HEK293 (cell line): ENCODE data around the gene SLC35E4.

Source experiments
- CTCF ChIA-PET: fragments of 350-600 bp; formaldehyde crosslinking; extraction: SDS; loops from one replicate; lab custom pipeline; 2021; ENCODE audit warnings: antibody characterized with exemption; lab: Yijun Ruan, JAX
- POLR2A ChIA-PET: fragments of 300-600 bp; formaldehyde crosslinking; extraction: SDS; loops from one replicate; lab custom pipeline; 2020; ENCODE audit warnings: antibody characterized with exemption, inconsistent platforms; lab: Yijun Ruan, JAX
- H3K27ac ChIP-seq: fragments of 200-500 bp; sonication (Bioruptor generic); 2 replicates; pipeline ENCODE4 v1.5.1; 2014; ENCODE audit warnings: low read depth, low read length, control low read depth, inconsistent platforms; ENCODE audit errors: extremely low read depth
- H3K36me3 ChIP-seq, 2 experiments: fragments of 200-500 bp in 1 of 2; sonication (Bioruptor generic) in 1 of 2; 1 replicate in 1 of 2; 2 replicates in 1 of 2; pipeline ENCODE4 v1.5.1; 2014 to 2017; ENCODE audit warnings: inconsistent platforms in 2 of 2, low read length in 2 of 2; ENCODE audit not compliant: control insufficient read depth in 2 of 2, insufficient read depth in 1 of 2
- H3K4me1 ChIP-seq: fragments of 200-500 bp; sonication (Bioruptor generic); 2 replicates; pipeline ENCODE4 v1.5.1; 2014; ENCODE audit warnings: mild to moderate bottlenecking, low read length, inconsistent platforms; ENCODE audit not compliant: control insufficient read depth, insufficient read depth
- H3K4me3 ChIP-seq: 2 replicates; pipeline ENCODE4 v1.5.1; 2011; ENCODE audit warnings: low read depth, mild to moderate bottlenecking, control low read depth, low read length, moderate library complexity
- H3K9me3 ChIP-seq: fragments of 200-500 bp; sonication (Bioruptor generic); 2 replicates; pipeline ENCODE4 v1.5.1; 2014; ENCODE audit warnings: low read depth, low read length, inconsistent platforms; ENCODE audit not compliant: control insufficient read depth, insufficient read depth
- ATF2 ChIP-seq: fragments of 450-650 bp; formaldehyde crosslinking; IDR thresholded peaks from 2 replicates; pipeline ENCODE4 v1.5.1; 2016; ENCODE audit warnings: missing biosample characterization, missing genetic modification characterization, low read depth
- CTCF ChIP-seq: fragments of 450-650 bp; formaldehyde crosslinking; IDR thresholded peaks from 2 replicates; pipeline ENCODE4 v1.5.1; 2016; ENCODE audit warnings: missing biosample characterization, missing genetic modification characterization
- FEZF1 ChIP-seq: fragments of 450-650 bp; formaldehyde crosslinking; IDR thresholded peaks from 2 replicates; pipeline ENCODE4 v1.5.1; 2016; ENCODE audit warnings: missing biosample characterization, missing genetic modification characterization
- GLIS1 ChIP-seq: fragments of 450-650 bp; formaldehyde crosslinking; IDR thresholded peaks from 2 replicates; pipeline ENCODE4 v1.5.1; 2016; ENCODE audit warnings: missing biosample characterization, missing genetic modification characterization
- KLF16 ChIP-seq: fragments of 450-650 bp; formaldehyde crosslinking; IDR thresholded peaks from 2 replicates; pipeline ENCODE4 v1.5.1; 2017; ENCODE audit warnings: missing biosample characterization, missing genetic modification characterization
- KLF7 ChIP-seq: fragments of 450-650 bp; formaldehyde crosslinking; IDR thresholded peaks from 2 replicates; pipeline ENCODE4 v1.5.1; 2016; ENCODE audit warnings: missing biosample characterization, missing genetic modification characterization, borderline replicate concordance
- KLF8 ChIP-seq: fragments of 450-650 bp; formaldehyde crosslinking; IDR thresholded peaks from 2 replicates; pipeline ENCODE4 v1.5.1; 2016; ENCODE audit warnings: missing biosample characterization, missing genetic modification characterization
- SP2 ChIP-seq: fragments of 450-650 bp; formaldehyde crosslinking; IDR thresholded peaks from 2 replicates; pipeline ENCODE4 v1.5.1; 2016; ENCODE audit warnings: missing biosample characterization, missing genetic modification characterization
- SP3 ChIP-seq: fragments of 450-650 bp; formaldehyde crosslinking; IDR thresholded peaks from 2 replicates; pipeline ENCODE4 v1.5.1; 2016; ENCODE audit warnings: missing biosample characterization, missing genetic modification characterization
- YY2 ChIP-seq: fragments of 450-650 bp; formaldehyde crosslinking; IDR thresholded peaks from 2 replicates; pipeline ENCODE4 v1.5.1; 2016; ENCODE audit warnings: missing biosample characterization, missing genetic modification characterization
- ZBTB10 ChIP-seq: fragments of 450-650 bp; formaldehyde crosslinking; IDR thresholded peaks from 2 replicates; pipeline ENCODE4 v1.5.1; 2016; ENCODE audit warnings: missing biosample characterization, missing genetic modification characterization
- ZEB2 ChIP-seq: fragments of 450-650 bp; formaldehyde crosslinking; IDR thresholded peaks from 2 replicates; pipeline ENCODE4 v1.5.1; 2016; ENCODE audit warnings: missing biosample characterization, missing genetic modification characterization
- ZNF24 ChIP-seq: fragments of 450-650 bp; formaldehyde crosslinking; IDR thresholded peaks from 2 replicates; pipeline ENCODE4 v1.5.1; 2016; ENCODE audit warnings: missing biosample characterization, missing genetic modification characterization
- ZNF335 ChIP-seq: fragments of 450-650 bp; formaldehyde crosslinking; conservative IDR thresholded peaks from 2 replicates; pipeline ENCODE4 v1.5.1; 2016; ENCODE audit warnings: missing biosample characterization, missing genetic modification characterization
- ZNF449 ChIP-seq: fragments of 450-650 bp; formaldehyde crosslinking; IDR thresholded peaks from 2 replicates; pipeline ENCODE4 v1.5.1; 2017; ENCODE audit warnings: missing biosample characterization, mild to moderate bottlenecking, missing genetic modification characterization, moderate library complexity
- ZNF561 ChIP-seq: fragments of 450-650 bp; IDR thresholded peaks from 2 replicates; pipeline ENCODE4 v1.5.1; 2018; ENCODE audit warnings: missing biosample characterization, missing genetic modification characterization, borderline replicate concordance
- ZNF596 ChIP-seq: fragments of 450-650 bp; IDR thresholded peaks from 2 replicates; pipeline ENCODE4 v1.5.0; 2018; ENCODE audit warnings: missing biosample characterization, mild to moderate bottlenecking, missing genetic modification characterization, moderate library complexity
- ZNF600 ChIP-seq: fragments of 450-650 bp; formaldehyde crosslinking; IDR thresholded peaks from 2 replicates; pipeline ENCODE4 v1.5.1; 2016; ENCODE audit warnings: missing biosample characterization, missing genetic modification characterization
- ZNF624 ChIP-seq: fragments of 450-650 bp; formaldehyde crosslinking; IDR thresholded peaks from 2 replicates; pipeline ENCODE4 v1.5.1; 2017; ENCODE audit warnings: missing biosample characterization, missing genetic modification characterization
- ZNF629 ChIP-seq: fragments of 450-650 bp; formaldehyde crosslinking; IDR thresholded peaks from 2 replicates; pipeline ENCODE4 v1.5.1; 2017; ENCODE audit warnings: missing biosample characterization, missing genetic modification characterization
- ZNF707 ChIP-seq: fragments of 450-650 bp; formaldehyde crosslinking; IDR thresholded peaks from 2 replicates; pipeline ENCODE4 v1.5.1; 2016; ENCODE audit warnings: missing biosample characterization, missing genetic modification characterization
- TF ChIP-seq, protein P1 (sequence below): fragments of 450-650 bp; formaldehyde crosslinking; IDR thresholded peaks from 2 replicates; pipeline ENCODE4 v1.5.1; 2016; ENCODE audit warnings: missing biosample characterization, missing genetic modification characterization
- TF ChIP-seq, protein P2 (sequence below): fragments of 450-650 bp; formaldehyde crosslinking; IDR thresholded peaks from 2 replicates; pipeline ENCODE4 v1.5.1; 2016; ENCODE audit warnings: missing biosample characterization, missing genetic modification characterization

SLC35E4 gene

DNA sequence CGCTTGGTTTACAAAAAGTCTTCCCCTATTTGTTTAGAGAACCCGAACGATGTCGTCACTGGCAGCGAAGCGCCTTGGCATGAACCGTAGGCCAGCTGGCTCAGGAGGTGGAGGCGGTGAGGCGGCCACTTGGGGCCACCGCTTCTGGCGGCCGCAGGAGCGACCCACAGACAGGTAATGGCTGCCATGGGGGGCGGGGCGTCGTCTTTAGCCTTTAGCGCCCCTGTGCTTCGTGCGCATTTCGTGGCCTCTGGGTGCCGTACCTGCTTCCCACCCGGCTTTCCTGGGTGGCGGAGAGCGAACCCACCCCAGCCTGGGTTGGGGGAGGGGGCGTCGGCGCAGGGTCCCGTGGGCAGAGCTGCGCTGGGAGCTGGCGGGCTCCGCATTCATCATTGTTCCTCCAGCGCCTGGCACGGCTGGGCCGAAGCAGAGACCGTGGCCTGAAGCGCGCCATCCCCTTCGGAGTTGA is 58.6 kb downstream of the SLC35E4 start:
- POLR2A ChIA-PET: interaction anchor here (0.6 to 2.6 kb wide), 4 partner anchors 9 to 59 kb away, joined by 3 to 11 read pairs (median 4); partner anchors contain the start of gene SLC35E4
- Histone ChIP-seq H3K4me1 (peaks cover 4% of the 10 kb centered on the region; the same call in 1 of the 2 replicates), H3K9me3 (no peaks in the 10 kb centered on the region), H3K27ac (peak overlapping the region; percentile 83; the same call in 1 of the 2 replicates), H3K4me3 (peak overlapping the region; percentile 73), H3K36me3 (no peaks in the 10 kb centered on the region)
- CTCF ChIA-PET: interaction anchor here (1.3 to 4.4 kb wide), 2 partner anchors 10 to 60 kb away, joined by 3 to 20 read pairs; partner anchors contain the start of gene SLC35E4
- TF ChIP-seq ZNF596: no peak
- peak; percentile 68; the same call in 1 of the 2 replicates for TF ChIP-seq ZNF561 (tag by site-specific recombination)
- no peak for TF ChIP-seq ZNF707 (tag by site-specific recombination)
- TF ChIP-seq ATF2 (tag by site-specific recombination): peak; percentile 79
- TF ChIP-seq ZNF449 (tag by site-specific recombination): no peak
- peak; percentile 93 for TF ChIP-seq ZBTB10
- peak; percentile 77 for TF ChIP-seq GLIS1
- TF ChIP-seq KLF7 (tag by site-specific recombination): 0 out of 2 replicates have a peak, but pooled peaks have one; percentile 27
- TF ChIP-seq KLF16 (tag by site-specific recombination): peak; percentile 85
- peak; percentile 69 for TF ChIP-seq SP3
- TF ChIP-seq ZNF24 (tag by site-specific recombination): peak; percentile 26; the same call in 1 of the 2 replicates
- TF ChIP-seq, protein P1, sequence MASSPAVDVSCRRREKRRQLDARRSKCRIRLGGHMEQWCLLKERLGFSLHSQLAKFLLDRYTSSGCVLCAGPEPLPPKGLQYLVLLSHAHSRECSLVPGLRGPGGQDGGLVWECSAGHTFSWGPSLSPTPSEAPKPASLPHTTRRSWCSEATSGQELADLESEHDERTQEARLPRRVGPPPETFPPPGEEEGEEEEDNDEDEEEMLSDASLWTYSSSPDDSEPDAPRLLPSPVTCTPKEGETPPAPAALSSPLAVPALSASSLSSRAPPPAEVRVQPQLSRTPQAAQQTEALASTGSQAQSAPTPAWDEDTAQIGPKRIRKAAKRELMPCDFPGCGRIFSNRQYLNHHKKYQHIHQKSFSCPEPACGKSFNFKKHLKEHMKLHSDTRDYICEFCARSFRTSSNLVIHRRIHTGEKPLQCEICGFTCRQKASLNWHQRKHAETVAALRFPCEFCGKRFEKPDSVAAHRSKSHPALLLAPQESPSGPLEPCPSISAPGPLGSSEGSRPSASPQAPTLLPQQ (tag by site-specific recombination): peak; percentile 54; the same call in 1 of the 2 replicates
- TF ChIP-seq CTCF (tag by site-specific recombination): peak; percentile 79
- TF ChIP-seq ZNF624: no peak
- peak; percentile 63; the same call in 1 of the 2 replicates for TF ChIP-seq ZNF629 (tag by site-specific recombination)
- peak; percentile 37 for TF ChIP-seq SP2 (tag by site-specific recombination)
- TF ChIP-seq ZEB2 (tag by site-specific recombination): peak; percentile 91
- TF ChIP-seq YY2 (tag by site-specific recombination): peak; percentile 73
- TF ChIP-seq FEZF1: peak; percentile 64
- peak; percentile 86 for TF ChIP-seq ZNF335
- TF ChIP-seq ZNF600 (tag by site-specific recombination): 0 out of 2 replicates have a peak, but pooled peaks have one; percentile 19
- no peak; the same call in 1 of the 2 replicates for TF ChIP-seq KLF8
- TF ChIP-seq, protein P2, sequence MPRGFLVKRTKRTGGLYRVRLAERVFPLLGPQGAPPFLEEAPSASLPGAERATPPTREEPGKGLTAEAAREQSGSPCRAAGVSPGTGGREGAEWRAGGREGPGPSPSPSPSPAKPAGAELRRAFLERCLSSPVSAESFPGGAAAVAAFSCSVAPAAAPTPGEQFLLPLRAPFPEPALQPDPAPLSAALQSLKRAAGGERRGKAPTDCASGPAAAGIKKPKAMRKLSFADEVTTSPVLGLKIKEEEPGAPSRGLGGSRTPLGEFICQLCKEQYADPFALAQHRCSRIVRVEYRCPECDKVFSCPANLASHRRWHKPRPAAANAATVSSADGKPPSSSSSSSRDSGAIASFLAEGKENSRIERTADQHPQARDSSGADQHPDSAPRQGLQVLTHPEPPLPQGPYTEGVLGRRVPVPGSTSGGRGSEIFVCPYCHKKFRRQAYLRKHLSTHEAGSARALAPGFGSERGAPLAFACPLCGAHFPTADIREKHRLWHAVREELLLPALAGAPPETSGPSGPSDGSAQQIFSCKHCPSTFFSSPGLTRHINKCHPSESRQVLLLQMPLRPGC (tag by site-specific recombination): no peak
